NCI-H187 treated with DMSO at 0.1 percent for 48 hours (cell line): ENCODE data around the gene PCDHA6.
"Not testable (repeated sequence)": the region's sequence is repeated elsewhere in the genome, so short reads cannot be mapped to it uniquely, and the experiment has no call there.

Source experiments
- DNase-seq: peaks from one replicate; lab custom pipeline; 2025; lab: John Stamatoyannopoulos, UW

The PCDHA6 gene

DNA sequence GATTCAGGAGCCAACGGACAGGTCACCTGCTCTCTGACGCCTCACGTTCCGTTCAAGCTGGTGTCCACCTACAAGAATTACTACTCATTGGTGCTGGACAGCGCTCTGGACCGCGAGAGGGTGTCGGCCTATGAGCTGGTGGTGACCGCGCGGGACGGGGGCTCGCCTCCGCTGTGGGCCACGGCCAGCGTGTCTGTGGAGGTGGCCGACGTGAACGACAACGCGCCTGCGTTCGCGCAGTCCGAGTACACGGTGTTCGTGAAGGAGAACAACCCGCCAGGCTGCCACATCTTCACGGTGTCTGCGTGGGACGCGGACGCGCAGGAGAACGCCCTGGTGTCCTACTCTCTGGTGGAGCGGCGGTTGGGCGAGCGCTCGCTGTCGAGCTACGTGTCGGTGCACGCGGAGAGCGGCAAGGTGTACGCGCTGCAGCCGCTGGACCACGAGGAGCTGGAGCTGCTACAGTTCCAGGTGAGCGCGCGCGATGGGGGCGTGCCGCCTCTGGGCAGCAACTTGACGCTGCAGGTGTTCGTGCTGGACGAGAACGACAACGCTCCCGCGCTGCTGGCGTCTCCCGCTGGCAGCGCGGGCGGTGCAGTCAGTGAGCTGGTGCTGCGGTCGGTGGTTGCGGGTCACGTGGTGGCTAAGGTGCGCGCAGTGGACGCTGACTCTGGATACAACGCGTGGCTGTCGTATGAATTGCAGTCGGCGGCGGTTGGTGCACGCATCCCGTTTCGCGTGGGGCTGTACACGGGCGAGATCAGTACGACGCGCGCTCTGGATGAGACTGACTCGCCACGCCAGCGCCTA, 29.6 kb downstream of the PCDHA6 start:
- no peak for DNase-seq

DNA sequence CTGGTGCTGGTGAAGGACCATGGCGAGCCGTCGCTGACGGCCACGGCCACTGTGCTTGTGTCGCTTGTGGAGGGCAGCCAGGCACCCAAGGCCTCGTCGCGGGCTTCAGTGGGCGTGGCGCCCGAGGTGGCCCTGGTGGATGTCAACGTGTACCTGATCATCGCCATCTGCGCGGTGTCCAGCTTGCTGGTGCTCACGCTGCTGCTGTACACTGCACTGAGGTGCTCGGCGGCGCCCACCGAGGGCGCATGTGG, 30.2 kb downstream of the PCDHA6 start:
- DNase-seq: no peak

DNA sequence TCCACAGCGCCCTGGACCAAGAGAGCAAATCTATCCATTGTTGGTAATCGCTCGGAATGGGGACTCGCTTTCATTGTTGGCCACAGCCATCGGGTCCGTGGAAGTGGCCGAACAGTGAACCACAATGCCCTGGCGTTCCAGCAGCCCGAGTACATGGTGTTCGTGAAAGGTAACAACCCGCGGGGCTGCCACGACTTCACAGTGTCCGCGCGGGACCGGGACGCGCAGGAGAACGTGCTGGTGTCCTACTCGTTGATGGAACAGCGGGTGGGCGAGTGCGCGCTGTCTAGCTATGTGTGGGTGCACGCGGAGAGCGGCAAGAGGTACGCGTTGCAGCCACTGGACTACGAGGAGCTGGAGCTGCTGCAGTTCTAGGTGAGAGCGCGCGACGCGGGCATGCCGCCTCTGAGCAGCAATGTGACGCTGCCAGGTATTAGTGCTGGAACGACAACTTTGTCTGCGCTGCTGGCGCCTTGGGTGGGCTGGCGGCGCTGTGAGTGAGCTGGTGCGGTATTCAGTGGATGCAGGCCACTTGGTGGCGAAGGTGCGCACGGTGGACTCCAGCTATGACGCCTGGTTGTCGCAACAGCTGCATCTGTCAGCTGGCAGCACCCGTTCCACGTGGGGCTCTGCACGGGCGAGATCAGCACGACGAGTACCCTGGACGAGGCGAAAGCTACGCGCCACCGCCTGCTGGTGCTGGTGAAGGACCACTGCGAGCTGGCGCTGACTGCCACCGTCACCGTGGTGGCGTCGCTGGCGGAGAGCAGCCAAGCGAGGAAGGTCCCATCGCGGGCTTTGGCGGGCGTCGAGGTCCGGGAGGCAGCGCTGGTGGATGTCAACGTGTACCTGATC, 34.9 kb downstream of the PCDHA6 start:
- DNase-seq: no peak

DNA sequence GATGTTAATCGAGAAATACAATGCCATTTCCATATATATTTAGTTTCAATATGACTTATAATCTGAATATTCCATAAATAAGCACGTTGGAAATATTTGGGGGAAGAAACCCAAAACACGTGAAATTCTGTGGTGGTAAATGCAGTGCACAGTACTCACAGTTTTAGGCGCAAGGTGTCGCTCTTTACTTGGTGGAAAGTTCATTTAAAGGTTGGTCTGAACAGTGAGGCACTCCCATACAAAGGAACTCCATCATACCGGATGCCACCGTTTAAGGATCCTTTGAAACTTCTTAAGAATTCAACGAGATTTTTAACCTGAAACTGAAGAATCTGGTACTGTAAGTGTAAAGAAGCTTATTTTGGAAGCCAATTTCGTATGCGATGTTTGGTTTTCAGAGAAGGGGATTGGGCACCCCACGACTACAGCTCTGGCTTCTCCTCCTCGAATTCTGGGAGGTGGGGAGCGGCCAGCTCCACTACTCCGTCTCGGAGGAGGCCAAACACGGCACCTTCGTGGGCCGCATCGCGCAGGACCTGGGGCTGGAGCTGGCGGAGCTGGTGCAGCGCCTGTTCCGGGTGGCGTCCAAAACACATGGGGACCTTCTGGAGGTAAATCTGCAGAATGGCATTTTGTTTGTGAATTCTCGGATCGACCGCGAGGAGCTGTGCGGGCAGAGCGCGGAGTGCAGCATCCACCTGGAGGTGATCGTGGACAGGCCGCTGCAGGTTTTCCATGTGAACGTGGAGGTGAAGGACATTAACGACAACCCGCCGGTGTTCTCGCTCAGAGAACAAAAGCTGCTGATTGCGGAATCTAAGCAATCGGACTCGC, 41.2 kb downstream of the PCDHA6 start, which contains the start of gene PCDHA11:
Gene PCDHA11 (plus strand): TSS at position 237 of the 834 bp plus-strand sequence. CDS start 147 bp downstream, at position 384.
- DNase-seq: no peak

DNA sequence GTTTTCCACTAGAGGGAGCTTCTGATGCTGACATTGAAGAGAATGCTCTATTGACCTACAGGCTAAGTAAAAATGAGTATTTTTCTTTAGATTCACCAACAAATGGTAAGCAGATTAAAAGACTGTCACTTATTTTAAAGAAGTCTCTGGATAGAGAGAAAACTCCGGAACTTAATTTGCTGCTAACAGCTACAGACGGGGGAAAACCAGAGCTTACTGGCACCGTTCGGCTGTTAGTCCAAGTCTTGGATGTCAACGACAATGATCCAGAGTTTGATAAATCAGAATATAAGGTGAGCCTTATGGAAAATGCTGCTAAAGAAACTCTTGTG, 41.8 kb downstream of the PCDHA6 start:
- DNase-seq: no peak

DNA sequence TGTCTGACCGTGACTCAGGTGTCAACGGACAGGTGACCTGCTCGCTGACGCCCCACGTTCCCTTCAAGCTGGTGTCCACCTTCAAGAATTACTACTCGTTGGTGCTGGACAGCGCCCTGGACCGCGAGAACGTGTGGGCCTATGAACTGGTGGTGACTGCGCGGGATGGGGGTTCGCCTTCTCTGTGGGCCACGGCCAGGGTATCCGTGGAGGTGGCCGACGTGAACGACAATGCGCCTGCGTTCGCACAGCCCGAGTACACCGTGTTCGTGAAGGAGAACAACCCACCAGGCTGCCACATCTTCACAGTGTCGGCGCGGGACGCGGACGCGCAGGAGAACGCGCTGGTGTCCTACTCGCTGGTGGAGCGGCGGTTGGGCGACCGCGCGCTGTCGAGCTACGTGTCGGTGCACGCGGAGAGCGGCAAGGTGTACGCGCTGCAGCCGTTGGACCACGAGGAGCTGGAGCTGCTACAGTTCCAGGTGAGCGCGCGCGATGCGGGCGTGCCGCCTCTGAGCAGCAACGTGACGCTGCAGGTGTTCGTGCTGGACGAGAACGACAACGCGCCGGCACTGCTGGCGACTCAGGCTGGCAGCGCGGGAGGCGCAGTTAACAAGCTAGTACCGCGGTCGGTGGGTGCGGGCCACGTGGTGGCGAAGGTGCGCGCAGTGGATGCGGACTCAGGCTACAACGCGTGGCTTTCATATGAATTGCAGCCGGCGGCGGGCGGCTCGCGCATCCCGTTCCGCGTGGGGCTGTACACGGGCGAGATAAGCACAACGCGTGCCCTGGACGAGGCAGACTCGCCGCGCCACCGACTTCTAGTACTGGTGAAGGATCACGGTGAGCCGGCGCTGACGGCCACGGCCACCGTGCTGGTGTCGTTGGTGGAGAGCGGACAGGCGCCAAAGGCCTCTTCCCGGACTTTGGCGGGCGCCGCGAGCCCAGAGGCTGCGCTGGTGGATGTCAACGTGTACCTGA, 42.8 kb downstream of the PCDHA6 start:
- DNase-seq: no peak

DNA sequence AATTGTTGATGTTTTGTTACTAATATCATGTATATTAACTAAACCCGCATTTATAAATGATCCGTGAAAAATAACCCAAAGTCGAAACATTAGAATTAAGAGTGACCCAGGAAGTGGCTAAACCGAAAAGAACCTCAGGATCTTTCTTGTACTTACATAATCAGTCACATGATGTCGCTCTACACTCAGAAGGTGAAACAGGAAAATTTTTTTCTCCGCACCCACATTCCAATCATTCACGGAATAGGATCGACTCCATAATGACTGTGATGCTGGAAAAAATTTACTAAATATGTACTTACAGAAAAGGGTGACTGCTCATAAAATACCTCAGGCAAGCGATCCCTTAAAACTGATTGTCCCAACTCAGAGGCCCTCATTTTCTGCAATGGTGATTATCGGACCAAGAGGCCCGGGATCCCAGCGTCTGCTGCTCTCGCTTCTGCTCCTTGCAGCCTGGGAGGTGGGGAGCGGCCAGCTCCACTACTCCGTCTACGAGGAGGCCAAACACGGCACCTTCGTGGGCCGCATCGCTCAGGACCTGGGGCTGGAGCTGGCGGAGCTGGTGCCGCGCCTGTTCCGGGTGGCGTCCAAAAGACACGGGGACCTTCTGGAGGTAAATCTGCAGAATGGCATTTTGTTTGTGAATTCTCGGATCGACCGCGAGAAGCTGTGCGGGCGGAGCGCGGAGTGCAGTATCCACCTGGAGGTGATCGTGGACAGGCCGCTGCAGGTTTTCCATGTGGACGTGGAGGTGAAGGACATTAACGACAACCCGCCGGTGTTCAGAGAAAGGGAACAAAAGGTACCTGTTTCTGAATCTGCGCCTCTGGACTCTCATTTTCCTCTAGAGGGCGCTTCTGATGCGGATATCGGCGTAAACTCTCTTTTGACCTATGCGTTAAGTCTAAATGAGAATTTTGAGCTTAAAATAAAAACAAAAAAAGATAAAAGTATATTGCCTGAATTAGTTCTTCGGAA, 47.6 kb downstream of the PCDHA6 start, which contains the start of gene PCDHA12:
Gene PCDHA12 (plus strand): TSS at position 224 of the 981 bp plus-strand sequence. CDS start 165 bp downstream, at position 389.
- no peak for DNase-seq

DNA sequence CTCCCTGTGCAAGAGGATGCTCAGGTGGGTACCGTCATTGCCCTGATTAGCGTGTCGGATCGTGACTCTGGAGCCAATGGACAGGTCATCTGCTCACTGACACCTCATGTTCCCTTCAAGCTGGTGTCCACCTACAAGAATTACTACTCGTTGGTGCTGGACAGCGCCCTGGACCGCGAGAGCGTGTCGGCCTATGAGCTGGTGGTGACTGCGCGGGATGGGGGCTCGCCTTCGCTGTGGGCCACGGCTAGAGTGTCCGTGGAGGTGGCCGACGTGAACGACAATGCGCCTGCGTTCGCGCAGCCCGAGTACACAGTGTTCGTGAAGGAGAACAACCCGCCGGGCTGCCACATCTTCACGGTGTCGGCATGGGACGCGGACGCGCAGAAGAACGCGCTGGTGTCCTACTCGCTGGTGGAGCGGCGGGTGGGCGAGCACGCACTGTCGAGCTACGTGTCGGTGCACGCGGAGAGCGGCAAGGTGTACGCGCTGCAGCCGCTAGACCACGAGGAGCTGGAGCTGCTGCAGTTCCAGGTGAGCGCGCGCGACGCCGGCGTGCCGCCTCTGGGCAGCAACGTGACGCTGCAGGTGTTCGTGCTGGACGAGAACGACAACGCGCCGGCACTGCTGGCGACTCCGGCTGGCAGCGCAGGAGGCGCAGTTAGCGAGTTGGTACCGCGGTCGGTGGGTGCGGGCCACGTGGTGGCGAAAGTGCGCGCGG, 48.9 kb downstream of the PCDHA6 start:
- not testable (repeated sequence) for DNase-seq

DNA sequence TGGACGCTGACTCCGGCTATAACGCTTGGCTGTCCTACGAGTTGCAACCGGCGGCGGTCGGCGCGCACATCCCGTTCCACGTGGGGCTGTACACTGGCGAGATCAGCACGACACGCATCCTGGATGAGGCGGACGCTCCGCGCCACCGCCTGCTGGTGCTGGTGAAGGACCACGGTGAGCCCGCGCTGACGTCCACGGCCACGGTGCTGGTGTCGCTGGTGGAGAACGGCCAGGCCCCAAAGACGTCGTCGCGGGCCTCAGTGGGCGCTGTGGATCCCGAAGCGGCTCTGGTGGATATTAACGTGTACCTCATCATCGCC, 49.5 kb downstream of the PCDHA6 start:
- no peak for DNase-seq
